IMR-90 (cell line): ENCODE results near the gene NEK9.

Source experiments
- BHLHE40 ChIP-seq: fragments of 150-350 bp; IDR thresholded peaks from 2 replicates; pipeline ENCODE4 v1.6.1; 2016; ENCODE audit warnings: mild to moderate bottlenecking, low read depth, low read length
- CEBPB ChIP-seq: IDR thresholded peaks from 2 replicates; pipeline ENCODE4 v1.6.1; 2012; ENCODE audit warnings: low read depth, low read length, improper control_type of control experiment
- CHD1 ChIP-seq: IDR thresholded peaks from 2 replicates; pipeline ENCODE4 v1.6.1; 2012; ENCODE audit warnings: low read depth, low read length, improper control_type of control experiment
- FOS ChIP-seq: fragments of 150-350 bp; IDR thresholded peaks from 2 replicates; pipeline ENCODE4 v1.6.1; 2016; ENCODE audit warnings: low read depth, low read length
- MAFK ChIP-seq: IDR thresholded peaks from 2 replicates; pipeline ENCODE4 v1.6.1; 2012; ENCODE audit warnings: low read depth, low read length, improper control_type of control experiment
- POLR2A ChIP-seq: IDR thresholded peaks from 2 replicates; pipeline ENCODE4 v1.6.1; 2012; ENCODE audit warnings: mild to moderate bottlenecking, low read depth, low read length
- RCOR1 ChIP-seq: IDR thresholded peaks from 2 replicates; pipeline ENCODE4 v1.6.1; 2012; ENCODE audit warnings: mild to moderate bottlenecking, low read length, improper control_type of control experiment; ENCODE audit not compliant: insufficient replicate concordance
- RFX5 ChIP-seq: IDR thresholded peaks from 2 replicates; pipeline ENCODE4 v1.8.0; 2012; ENCODE audit warnings: low read depth, mild to moderate bottlenecking, low read length, moderate library complexity
- SMC3 ChIP-seq: fragments of 150-350 bp; IDR thresholded peaks from 2 replicates; pipeline ENCODE4 v1.6.1; 2016; ENCODE audit warnings: low read depth, mild to moderate bottlenecking, antibody characterized with exemption, low read length, moderate library complexity
- USF2 ChIP-seq: fragments of 150-350 bp; IDR thresholded peaks from 2 replicates; pipeline ENCODE4 v1.6.1; 2017; ENCODE audit warnings: mild to moderate bottlenecking, antibody characterized with exemption, low read length, low read depth
- TF ChIP-seq, protein P1 (sequence below): conservative IDR thresholded peaks from 2 replicates; pipeline ENCODE4 v1.5.1; 2012; ENCODE audit warnings: mild to moderate bottlenecking, low read depth, low read length, improper control_type of control experiment
- TF ChIP-seq, protein P2 (sequence below): fragments of 150-350 bp; IDR thresholded peaks from 2 replicates; pipeline ENCODE4 v1.6.1; 2016; ENCODE audit warnings: low read depth, mild to moderate bottlenecking, low read length, moderate library complexity, borderline replicate concordance

DNA sequence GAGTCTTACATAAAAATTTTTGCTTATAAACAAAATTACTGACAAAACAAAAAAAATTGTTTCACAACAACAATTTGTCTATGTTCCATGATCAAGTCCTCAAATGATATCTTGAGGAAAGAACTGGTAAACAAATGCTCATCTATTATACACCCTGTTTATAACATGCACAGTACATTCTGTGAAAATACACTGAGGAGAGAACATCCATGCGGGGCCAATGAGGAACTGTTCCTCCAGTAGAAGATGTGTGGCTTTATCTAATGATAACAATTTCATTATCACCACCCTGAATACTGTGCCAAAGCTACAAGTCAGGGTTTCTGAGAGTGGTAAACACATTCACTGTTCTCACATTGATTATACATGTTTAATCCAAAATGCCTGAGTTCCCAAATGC, 86.3 kb downstream of the NEK9 start:
- TF ChIP-seq, protein P1, sequence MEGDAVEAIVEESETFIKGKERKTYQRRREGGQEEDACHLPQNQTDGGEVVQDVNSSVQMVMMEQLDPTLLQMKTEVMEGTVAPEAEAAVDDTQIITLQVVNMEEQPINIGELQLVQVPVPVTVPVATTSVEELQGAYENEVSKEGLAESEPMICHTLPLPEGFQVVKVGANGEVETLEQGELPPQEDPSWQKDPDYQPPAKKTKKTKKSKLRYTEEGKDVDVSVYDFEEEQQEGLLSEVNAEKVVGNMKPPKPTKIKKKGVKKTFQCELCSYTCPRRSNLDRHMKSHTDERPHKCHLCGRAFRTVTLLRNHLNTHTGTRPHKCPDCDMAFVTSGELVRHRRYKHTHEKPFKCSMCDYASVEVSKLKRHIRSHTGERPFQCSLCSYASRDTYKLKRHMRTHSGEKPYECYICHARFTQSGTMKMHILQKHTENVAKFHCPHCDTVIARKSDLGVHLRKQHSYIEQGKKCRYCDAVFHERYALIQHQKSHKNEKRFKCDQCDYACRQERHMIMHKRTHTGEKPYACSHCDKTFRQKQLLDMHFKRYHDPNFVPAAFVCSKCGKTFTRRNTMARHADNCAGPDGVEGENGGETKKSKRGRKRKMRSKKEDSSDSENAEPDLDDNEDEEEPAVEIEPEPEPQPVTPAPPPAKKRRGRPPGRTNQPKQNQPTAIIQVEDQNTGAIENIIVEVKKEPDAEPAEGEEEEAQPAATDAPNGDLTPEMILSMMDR, result no peak
- TF ChIP-seq POLR2A (no peak), USF2 (no peak), MAFK (no peak), BHLHE40 (no peak), CHD1 (no peak), RFX5 (no peak), SMC3 (no peak), CEBPB (no peak), FOS (no peak), RCOR1 (no peak)
- TF ChIP-seq, protein P2, sequence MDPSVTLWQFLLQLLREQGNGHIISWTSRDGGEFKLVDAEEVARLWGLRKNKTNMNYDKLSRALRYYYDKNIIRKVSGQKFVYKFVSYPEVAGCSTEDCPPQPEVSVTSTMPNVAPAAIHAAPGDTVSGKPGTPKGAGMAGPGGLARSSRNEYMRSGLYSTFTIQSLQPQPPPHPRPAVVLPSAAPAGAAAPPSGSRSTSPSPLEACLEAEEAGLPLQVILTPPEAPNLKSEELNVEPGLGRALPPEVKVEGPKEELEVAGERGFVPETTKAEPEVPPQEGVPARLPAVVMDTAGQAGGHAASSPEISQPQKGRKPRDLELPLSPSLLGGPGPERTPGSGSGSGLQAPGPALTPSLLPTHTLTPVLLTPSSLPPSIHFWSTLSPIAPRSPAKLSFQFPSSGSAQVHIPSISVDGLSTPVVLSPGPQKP, result no peak
